HG03520 (cell line): ENCODE measurements around the gene SIX4.
"Not testable (repeated sequence)": the region's sequence is repeated elsewhere in the genome, so short reads cannot be mapped to it uniquely, and the experiment has no call there.

Experiments
- ATAC-seq: cut with Tn5 transposase; IDR thresholded peaks from one replicate; pipeline ENCODE4 v1.9.1; 2021; ENCODE audit warnings: mild to moderate bottlenecking, moderate library complexity; ENCODE audit not compliant: unreplicated experiment

Gene SIX4

GRCh38 chr14:60723907-60724618 is at the start of gene SIX4:
Gene SIX4 (minus strand): TSS chr14:60724351. CDS start chr14:60724074, 277 bp downstream.
- peak; percentile 42 for ATAC-seq

GRCh38 chr14:60773558-60773957 is 49.4 kb upstream of the SIX4 start:
- ATAC-seq: peak; percentile 46

- ATAC-seq: no peak
Measured at GRCh38 chr14:60771117-60771516, 47.0 kb upstream of the SIX4 start.

GRCh38 chr14:60768602-60769001 is 44.5 kb upstream of the SIX4 start:
- ATAC-seq: no peak

GRCh38 chr14:60760644-60761364 is 36.7 kb upstream of the SIX4 start:
- no peak for ATAC-seq

- ATAC-seq: no peak
Measured at GRCh38 chr14:60760209-60760608, 36.1 kb upstream of the SIX4 start.

GRCh38 chr14:60758885-60759284 is 34.7 kb upstream of the SIX4 start:
- ATAC-seq: no peak

GRCh38 chr14:60757567-60758002 is 33.4 kb upstream of the SIX4 start:
- ATAC-seq: no peak

- ATAC-seq: no peak
Measured at GRCh38 chr14:60756847-60757246, 32.7 kb upstream of the SIX4 start.

- ATAC-seq: peak; percentile 98
Measured at GRCh38 chr14:60753264-60754119, 29.3 kb upstream of the SIX4 start.

- no peak for ATAC-seq
Measured at GRCh38 chr14:60744566-60744965, 20.4 kb upstream of the SIX4 start.

GRCh38 chr14:60738843-60739508 is 14.8 kb upstream of the SIX4 start:
- no peak for ATAC-seq

GRCh38 chr14:60736494-60736893 is 12.3 kb upstream of the SIX4 start:
- no peak for ATAC-seq

- no peak for ATAC-seq
Measured at GRCh38 chr14:60735416-60735815, 11.3 kb upstream of the SIX4 start.

GRCh38 chr14:60734465-60735242 is 10.5 kb upstream of the SIX4 start, which contains the start of gene MNAT1:
Gene MNAT1 (plus strand): TSS chr14:60734761. CDS start chr14:60734863, 102 bp downstream.
- ATAC-seq: peak; percentile 94

GRCh38 chr14:60732840-60733483 is 8.8 kb upstream of the SIX4 start:
- ATAC-seq: no peak

- not testable (repeated sequence) for ATAC-seq
Measured at GRCh38 chr14:60731291-60731690, 7.1 kb upstream of the SIX4 start.

GRCh38 chr14:60723116-60723906 is 840 bp downstream of the SIX4 start:
- ATAC-seq: peak; percentile 44
